Neural cell (in vitro differentiated cells): Measurements from ENCODE around the gene ADAM11.

ENCODE experiments used
- EP300 ChIP-seq: fragments of 450-650 bp; conservative IDR thresholded peaks from 2 replicates; pipeline ENCODE4 v1.6.1; 2014; ENCODE audit warnings: antibody characterized with exemption, mild to moderate bottlenecking, moderate library complexity; ENCODE audit not compliant: poor library complexity, severe bottlenecking
- EZH2 ChIP-seq: fragments of 200-600, 300-800 bp; shearing (Covaris generic), sonication (generic); IDR thresholded peaks from 2 replicates; pipeline ENCODE4 v1.6.1; 2014; ENCODE audit warnings: antibody characterized with exemption, low read length, borderline replicate concordance, mild to moderate bottlenecking; ENCODE audit not compliant: insufficient read depth, poor library complexity, severe bottlenecking
- SMC3 ChIP-seq: fragments of 450-650 bp; conservative IDR thresholded peaks from 2 replicates; pipeline ENCODE4 v1.6.1; 2014; ENCODE audit warnings: antibody characterized with exemption, mild to moderate bottlenecking, moderate library complexity; ENCODE audit not compliant: poor library complexity
- TAF1 ChIP-seq: IDR thresholded peaks from 2 replicates; pipeline ENCODE4 v1.6.1; 2012; ENCODE audit warnings: low read depth
- TF ChIP-seq, protein P1 (sequence below): fragments of 450-650 bp; IDR thresholded peaks from 2 replicates; pipeline ENCODE4 v1.5.1; 2014; ENCODE audit warnings: antibody characterized with exemption, mild to moderate bottlenecking, moderate library complexity; ENCODE audit not compliant: poor library complexity, severe bottlenecking
- TF ChIP-seq, protein P2 (sequence below): IDR thresholded peaks from 2 replicates; pipeline ENCODE4 v1.6.1; 2012; ENCODE audit warnings: borderline replicate concordance

DNA sequence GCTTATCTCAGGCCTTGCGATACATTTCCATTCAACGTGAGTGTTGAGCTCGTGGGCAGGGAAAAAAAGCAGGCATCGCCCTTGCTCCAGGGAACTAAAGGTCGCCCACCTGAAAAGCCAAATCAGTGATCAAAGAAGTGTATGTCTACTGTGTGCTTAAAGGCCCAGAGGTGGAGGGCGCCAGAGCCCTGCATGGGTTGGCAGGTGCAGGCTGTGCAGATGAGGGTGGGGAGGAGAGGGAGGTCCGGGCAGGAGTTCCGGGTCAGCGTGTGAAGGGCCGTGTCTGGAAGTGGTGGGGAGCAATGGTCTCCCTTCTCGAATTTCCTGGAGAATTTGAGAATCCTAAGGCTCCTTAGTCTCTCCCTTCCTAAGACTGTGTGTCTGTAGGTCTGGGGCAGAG, 7.2 kb downstream of the ADAM11 start:
- TF ChIP-seq, protein P1, sequence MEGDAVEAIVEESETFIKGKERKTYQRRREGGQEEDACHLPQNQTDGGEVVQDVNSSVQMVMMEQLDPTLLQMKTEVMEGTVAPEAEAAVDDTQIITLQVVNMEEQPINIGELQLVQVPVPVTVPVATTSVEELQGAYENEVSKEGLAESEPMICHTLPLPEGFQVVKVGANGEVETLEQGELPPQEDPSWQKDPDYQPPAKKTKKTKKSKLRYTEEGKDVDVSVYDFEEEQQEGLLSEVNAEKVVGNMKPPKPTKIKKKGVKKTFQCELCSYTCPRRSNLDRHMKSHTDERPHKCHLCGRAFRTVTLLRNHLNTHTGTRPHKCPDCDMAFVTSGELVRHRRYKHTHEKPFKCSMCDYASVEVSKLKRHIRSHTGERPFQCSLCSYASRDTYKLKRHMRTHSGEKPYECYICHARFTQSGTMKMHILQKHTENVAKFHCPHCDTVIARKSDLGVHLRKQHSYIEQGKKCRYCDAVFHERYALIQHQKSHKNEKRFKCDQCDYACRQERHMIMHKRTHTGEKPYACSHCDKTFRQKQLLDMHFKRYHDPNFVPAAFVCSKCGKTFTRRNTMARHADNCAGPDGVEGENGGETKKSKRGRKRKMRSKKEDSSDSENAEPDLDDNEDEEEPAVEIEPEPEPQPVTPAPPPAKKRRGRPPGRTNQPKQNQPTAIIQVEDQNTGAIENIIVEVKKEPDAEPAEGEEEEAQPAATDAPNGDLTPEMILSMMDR = no peak
- TF ChIP-seq, protein P2, sequence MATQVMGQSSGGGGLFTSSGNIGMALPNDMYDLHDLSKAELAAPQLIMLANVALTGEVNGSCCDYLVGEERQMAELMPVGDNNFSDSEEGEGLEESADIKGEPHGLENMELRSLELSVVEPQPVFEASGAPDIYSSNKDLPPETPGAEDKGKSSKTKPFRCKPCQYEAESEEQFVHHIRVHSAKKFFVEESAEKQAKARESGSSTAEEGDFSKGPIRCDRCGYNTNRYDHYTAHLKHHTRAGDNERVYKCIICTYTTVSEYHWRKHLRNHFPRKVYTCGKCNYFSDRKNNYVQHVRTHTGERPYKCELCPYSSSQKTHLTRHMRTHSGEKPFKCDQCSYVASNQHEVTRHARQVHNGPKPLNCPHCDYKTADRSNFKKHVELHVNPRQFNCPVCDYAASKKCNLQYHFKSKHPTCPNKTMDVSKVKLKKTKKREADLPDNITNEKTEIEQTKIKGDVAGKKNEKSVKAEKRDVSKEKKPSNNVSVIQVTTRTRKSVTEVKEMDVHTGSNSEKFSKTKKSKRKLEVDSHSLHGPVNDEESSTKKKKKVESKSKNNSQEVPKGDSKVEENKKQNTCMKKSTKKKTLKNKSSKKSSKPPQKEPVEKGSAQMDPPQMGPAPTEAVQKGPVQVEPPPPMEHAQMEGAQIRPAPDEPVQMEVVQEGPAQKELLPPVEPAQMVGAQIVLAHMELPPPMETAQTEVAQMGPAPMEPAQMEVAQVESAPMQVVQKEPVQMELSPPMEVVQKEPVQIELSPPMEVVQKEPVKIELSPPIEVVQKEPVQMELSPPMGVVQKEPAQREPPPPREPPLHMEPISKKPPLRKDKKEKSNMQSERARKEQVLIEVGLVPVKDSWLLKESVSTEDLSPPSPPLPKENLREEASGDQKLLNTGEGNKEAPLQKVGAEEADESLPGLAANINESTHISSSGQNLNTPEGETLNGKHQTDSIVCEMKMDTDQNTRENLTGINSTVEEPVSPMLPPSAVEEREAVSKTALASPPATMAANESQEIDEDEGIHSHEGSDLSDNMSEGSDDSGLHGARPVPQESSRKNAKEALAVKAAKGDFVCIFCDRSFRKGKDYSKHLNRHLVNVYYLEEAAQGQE = no peak
- TF ChIP-seq TAF1 = no peak
- TF ChIP-seq SMC3 = no peak
- TF ChIP-seq EP300 = no peak
- TF ChIP-seq EZH2 = no peak
